Upper lobe of right lung (tissue), 1 donor: Measurements from ENCODE around the gene TOP1. TPM values are rescaled to one million over a fixed set of nuclear protein-coding genes. Genes with fewer than 3 reads are reported as not detected.

ENCODE experiments used
- ATAC-seq: fragments of 200-7000 bp; cut with Tn5 transposase; one replicate; pipeline ENCODE4 v1.9.1; 2020; ENCODE audit warnings: mild to moderate bottlenecking, moderate library complexity
- DNase-seq: peaks from one replicate; pipeline ENCODE4 v3.0.0-alpha.2; 2020
- H3K27ac ChIP-seq: fragments of 200-600 bp; one replicate; pipeline ENCODE4 v1.8.0; 2022
- H3K27me3 ChIP-seq: fragments of 200-600 bp; one replicate; pipeline ENCODE4 v1.8.0; 2022; ENCODE audit warnings: mild to moderate bottlenecking
- H3K36me3 ChIP-seq: fragments of 200-600 bp; one replicate; pipeline ENCODE4 v1.8.0; 2022
- H3K4me1 ChIP-seq: fragments of 200-600 bp; one replicate; pipeline ENCODE4 v1.8.0; 2022
- H3K4me3 ChIP-seq: fragments of 200-600 bp; one replicate; pipeline ENCODE4 v1.8.0; 2022; ENCODE audit warnings: mild to moderate bottlenecking
- H3K9me3 ChIP-seq: fragments of 200-600 bp; one replicate; pipeline ENCODE4 v1.8.0; 2022
- intact Hi-C: fragments of 100-400 bp; cut with DNase I; formaldehyde crosslinking; loops from one replicate; pipeline ENCODE4 v1.11.0; 2022
- total RNA-seq: library from RNA; stranded (reverse); fragmentation: NEBNext Ultra II Directional; extraction: Animal tissue kit (Norgen Biotek cat#: 25700); gene quantifications from one replicate; pipeline ENCODE4 v1.2.1, GENCODE V29; 2021
- TF ChIP-seq, protein P1 (sequence below): fragments of 200-600 bp; IDR thresholded peaks from one replicate; pipeline ENCODE4 v1.8.0; 2022; ENCODE audit warnings: antibody characterized with exemption
- donor health status: DM: no; HTN: yes; CAD: no; lungs with severe emphysema.

TOP1 gene
- total RNA-seq, 1 donor from 2014 or later = 67.6 TPM

DNA sequence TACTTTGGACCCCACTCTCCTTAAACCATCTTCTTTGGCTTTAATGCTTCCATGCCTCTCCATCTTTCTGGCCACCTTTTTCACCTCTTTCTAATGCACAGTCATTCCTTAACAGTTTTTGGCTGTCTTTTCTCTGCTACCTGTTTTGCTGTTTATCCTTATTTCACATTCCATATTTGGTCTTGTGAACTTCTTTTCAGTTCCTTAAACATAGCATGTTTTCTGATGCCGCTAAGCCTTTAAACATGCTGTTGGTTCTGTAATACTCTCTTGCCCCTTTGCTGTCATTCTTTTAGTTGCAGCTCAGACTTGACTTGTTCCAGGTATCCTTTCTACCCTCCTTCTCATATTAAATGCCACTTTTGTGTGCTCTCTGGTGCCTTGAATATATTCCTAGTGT lies 35.8 kb downstream of the TOP1 start:
- DNase-seq (no peak), ATAC-seq (no peak)
- H3K4me3 ChIP-seq = no peak overlapping the region
- TF ChIP-seq, protein P1, sequence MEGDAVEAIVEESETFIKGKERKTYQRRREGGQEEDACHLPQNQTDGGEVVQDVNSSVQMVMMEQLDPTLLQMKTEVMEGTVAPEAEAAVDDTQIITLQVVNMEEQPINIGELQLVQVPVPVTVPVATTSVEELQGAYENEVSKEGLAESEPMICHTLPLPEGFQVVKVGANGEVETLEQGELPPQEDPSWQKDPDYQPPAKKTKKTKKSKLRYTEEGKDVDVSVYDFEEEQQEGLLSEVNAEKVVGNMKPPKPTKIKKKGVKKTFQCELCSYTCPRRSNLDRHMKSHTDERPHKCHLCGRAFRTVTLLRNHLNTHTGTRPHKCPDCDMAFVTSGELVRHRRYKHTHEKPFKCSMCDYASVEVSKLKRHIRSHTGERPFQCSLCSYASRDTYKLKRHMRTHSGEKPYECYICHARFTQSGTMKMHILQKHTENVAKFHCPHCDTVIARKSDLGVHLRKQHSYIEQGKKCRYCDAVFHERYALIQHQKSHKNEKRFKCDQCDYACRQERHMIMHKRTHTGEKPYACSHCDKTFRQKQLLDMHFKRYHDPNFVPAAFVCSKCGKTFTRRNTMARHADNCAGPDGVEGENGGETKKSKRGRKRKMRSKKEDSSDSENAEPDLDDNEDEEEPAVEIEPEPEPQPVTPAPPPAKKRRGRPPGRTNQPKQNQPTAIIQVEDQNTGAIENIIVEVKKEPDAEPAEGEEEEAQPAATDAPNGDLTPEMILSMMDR = no peak
- no peaks in the 10 kb centered on the region for H3K9me3 ChIP-seq
- H3K27me3 ChIP-seq = no peaks in the 10 kb centered on the region
- intact Hi-C loops = no loop called here
- peaks cover 45% of the 10 kb centered on the region for H3K36me3 ChIP-seq
- H3K4me1 ChIP-seq = peaks cover 9% of the 10 kb centered on the region
- H3K27ac ChIP-seq = no peak overlapping the region

DNA sequence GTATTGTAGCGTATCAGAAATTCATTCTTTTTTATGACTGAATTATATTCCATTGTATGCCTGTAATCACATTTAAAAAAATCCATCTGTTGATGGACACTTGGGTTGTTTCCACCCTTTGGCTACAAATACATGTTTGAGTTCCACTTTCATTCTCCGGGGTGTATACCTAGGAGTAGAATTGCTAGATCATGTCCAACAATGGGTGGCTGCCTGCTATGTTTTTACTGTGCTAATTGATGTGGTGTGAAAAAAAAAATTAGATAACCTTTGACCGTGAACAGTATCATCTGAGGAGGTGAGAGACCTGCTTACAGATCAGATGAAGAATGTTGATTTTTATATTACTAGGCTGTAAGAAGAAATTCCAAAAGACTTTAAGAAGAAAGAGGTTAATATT lies 37.1 kb downstream of the TOP1 start:
- Histone ChIP-seq H3K4me3 (no peak overlapping the region), H3K27ac (no peak overlapping the region), H3K36me3 (peaks cover 46% of the 10 kb centered on the region), H3K9me3 (no peaks in the 10 kb centered on the region), H3K4me1 (peaks cover 18% of the 10 kb centered on the region), H3K27me3 (no peaks in the 10 kb centered on the region)
- intact Hi-C loops = no loop called here
- no peak for ATAC-seq
- DNase-seq = no peak
- TF ChIP-seq, protein P1 = no peak

DNA sequence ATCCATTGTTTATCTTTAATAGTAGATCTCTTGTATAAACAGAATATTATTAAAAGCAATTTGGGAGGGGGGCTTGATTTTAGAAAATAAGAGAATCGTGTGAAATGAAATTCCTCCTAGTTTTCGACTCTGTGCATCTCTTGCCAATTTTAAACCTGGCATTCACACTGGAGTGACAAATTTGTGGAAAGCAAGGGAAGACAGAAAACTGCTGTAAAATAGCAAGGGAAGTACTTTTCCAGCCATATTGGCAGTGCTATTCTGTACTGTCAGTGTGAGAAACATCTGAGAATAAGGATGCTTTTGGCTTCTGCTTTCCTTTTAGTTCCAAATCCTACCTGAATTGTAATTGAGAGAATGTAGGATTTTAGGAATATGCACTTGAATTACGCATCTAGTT lies 40.2 kb downstream of the TOP1 start:
- Histone ChIP-seq H3K4me3 (no peak overlapping the region), H3K27me3 (no peaks in the 10 kb centered on the region), H3K9me3 (no peaks in the 10 kb centered on the region), H3K36me3 (peaks cover 22% of the 10 kb centered on the region), H3K27ac (no peak overlapping the region), H3K4me1 (peaks cover 45% of the 10 kb centered on the region)
- DNase-seq (no peak), ATAC-seq (no peak)
- TF ChIP-seq, protein P1 = no peak
- intact Hi-C loops = no loop called here

DNA sequence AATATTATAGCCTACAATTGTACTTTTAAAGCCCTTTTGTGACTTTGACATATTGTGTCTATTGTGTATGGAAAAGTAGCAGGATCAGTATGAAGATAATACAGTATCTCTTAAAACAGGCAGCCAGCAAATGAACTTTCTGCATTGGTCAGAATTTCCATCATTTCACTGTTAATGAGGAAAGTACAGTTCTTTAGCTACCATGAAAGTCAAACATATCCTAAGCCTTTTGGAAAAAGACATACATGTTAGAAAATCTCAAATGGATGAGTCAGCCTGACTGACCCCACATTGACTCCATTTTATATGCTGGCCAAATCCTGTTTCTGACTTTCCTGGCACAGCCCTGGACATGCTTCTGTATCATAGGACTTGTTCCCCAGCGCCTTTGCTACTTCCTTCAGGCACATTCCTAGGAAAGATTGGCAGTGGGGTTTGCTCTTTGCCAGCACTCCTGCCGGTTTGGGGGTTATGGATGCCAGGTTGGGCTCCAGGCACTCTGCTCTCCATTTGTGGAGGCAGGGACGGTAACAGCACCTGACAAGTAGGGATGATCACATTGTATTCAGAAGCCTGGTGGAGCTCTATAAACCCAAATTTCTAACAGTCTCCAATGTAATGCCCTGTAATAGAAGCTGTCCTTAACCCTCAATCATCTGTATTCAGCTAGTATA lies 43.7 kb downstream of the TOP1 start:
- TF ChIP-seq, protein P1 = no peak
- Histone ChIP-seq H3K27me3 (no peaks in the 10 kb centered on the region), H3K4me3 (no peak overlapping the region), H3K27ac (peak overlapping the region; percentile 31), H3K36me3 (peaks cover 29% of the 10 kb centered on the region), H3K9me3 (no peaks in the 10 kb centered on the region), H3K4me1 (peaks cover 62% of the 10 kb centered on the region)
- peak; percentile 56 for ATAC-seq
- DNase-seq = no peak
- intact Hi-C loops = no loop called here

DNA sequence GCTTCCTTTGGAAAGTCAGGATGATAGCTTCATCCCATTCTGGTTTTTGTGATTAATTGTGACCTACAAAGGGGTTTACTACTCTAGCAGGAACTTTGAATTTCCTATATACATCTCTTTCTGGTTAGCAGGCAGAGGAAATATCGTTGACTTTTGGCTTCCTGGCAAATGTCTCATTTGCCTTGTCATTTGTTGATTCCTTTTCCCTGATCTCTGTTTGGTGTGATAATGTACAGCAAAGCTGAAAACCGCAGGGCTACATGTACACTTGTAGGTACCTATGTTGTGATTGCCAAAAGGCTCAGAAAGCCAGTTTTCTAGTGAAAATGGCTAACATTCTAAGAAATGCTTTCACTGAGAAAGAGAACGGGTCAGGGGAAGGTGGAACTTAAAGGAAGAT lies 44.3 kb downstream of the TOP1 start:
- Histone ChIP-seq H3K4me1 (peaks cover 68% of the 10 kb centered on the region), H3K27me3 (no peaks in the 10 kb centered on the region), H3K9me3 (no peaks in the 10 kb centered on the region), H3K27ac (peak overlapping the region; percentile 31), H3K36me3 (peaks cover 29% of the 10 kb centered on the region), H3K4me3 (no peak overlapping the region)
- ATAC-seq = no peak
- TF ChIP-seq, protein P1 = no peak
- intact Hi-C loops = no loop called here
- no peak for DNase-seq

DNA sequence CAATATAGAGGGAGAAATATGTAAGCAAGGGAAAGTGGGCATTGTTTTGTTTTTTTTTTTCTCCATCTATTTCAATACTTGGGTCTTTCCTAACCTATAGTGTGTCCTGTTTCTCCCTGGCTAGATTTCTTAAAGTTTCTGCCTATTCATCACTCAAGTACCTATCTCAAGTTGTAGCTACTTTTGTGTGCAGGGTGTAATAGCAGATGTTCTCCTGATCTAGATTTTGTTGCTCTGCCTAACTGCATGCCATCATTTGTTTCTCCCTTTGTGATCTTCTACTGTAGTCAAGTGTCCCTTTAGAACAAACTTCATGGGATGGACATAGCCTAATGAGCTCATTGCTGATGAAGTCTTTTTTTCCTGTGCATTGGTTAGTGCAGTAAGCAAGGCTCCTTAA lies 45.8 kb downstream of the TOP1 start:
- Histone ChIP-seq H3K27me3 (no peaks in the 10 kb centered on the region), H3K27ac (no peak overlapping the region), H3K4me1 (peaks cover 73% of the 10 kb centered on the region), H3K36me3 (peaks cover 22% of the 10 kb centered on the region), H3K4me3 (no peak overlapping the region), H3K9me3 (no peaks in the 10 kb centered on the region)
- DNase-seq (no peak), ATAC-seq (no peak)
- TF ChIP-seq, protein P1 = no peak
- intact Hi-C loops = no loop called here
